Stimulated activated naive CD4-positive, alpha-beta T cell (primary cell): ENCODE measurements around the gene EN2.

Experiments used
- DNase-seq, 6 experiments: peaks; one replicate each; lab custom pipeline; 2025; lab: John Stamatoyannopoulos, UW

The EN2 gene

DNA sequence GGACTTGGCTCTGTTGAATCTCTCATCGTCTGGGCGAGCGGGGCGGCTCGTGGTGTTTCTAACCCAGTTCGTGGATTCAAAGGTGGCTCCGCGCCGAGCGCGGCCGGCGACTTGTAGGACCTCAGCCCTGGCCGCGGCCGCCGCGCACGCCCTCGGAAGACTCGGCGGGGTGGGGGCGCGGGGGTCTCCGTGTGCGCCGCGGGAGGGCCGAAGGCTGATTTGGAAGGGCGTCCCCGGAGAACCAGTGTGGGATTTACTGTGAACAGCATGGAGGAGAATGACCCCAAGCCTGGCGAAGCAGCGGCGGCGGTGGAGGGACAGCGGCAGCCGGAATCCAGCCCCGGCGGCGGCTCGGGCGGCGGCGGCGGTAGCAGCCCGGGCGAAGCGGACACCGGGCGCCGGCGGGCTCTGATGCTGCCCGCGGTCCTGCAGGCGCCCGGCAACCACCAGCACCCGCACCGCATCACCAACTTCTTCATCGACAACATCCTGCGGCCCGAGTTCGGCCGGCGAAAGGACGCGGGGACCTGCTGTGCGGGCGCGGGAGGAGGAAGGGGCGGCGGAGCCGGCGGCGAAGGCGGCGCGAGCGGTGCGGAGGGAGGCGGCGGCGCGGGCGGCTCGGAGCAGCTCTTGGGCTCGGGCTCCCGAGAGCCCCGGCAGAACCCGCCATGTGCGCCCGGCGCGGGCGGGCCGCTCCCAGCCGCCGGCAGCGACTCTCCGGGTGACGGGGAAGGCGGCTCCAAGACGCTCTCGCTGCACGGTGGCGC is at the start of gene EN2:
EN2 (plus strand) TSS at position 19 of the 767 bp plus-strand sequence; CDS start at position 268, 249 bp downstream.
- no peak for DNase-seq

DNA sequence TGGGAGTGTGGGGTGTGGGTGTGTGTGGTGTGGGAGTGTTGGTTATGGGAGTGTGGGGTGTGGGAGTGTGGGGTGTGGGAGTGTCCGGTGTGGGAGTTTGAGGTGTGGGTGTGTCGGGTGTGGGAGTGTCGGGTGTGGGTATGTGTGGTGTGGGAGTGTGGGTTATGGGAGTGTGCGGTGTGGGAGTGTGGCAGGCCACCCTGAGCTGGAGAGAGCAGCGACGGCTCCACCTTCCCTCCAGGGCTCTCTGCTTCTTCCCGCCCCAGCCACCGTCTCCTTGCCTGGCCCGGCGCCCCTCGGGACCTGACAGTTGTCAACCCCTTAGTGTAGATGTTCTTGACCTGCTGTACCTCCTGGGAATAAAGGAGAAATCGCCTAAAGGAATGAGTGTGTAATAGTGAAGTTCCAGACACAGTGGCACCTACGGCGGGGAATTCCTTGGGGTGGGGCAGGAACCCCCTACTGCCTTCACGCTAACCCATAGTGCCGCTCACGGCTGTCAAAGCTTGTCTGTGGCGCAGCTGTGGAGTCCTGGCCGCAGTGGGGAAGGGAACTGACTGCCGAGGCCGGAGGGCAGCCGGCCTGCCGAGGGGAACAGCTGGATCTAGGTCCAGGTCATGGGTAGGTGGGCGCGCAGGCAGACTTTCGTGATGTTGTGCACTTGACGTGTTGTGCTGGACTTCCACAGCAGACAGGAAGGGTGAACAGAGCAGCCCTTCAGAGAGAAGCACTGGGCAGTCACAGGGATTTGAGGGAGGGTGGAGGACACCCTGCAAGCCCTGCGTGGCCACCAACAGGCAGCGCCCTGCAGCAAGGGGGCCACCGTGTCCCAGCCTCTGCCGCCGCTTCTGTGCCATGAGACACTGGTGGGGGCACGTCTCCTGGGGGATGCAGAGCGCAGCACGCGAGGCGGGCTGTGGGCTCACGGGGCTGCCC is 49.0 kb upstream of the EN2 start:
- no peak for DNase-seq

DNA sequence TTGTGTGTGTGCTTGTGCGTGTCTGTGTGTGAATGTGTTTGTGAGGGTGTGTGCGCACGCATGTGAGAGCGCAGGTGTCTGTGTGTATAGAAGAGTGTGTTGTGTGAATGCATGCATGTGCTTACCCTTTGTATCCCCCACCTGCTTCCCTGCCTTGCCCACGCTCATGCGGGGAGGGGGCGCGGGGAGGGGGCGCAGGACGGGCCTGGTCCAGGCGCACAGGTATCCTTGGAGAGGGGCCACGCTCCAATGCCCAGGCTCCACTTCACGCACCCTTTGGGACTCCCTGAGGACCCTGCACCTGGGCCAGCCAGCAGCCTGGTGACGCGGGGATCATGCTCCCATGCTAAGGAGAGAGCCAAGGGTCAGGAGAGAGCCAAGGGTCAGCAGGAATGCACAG is 47.9 kb upstream of the EN2 start:
- no peak for DNase-seq

DNA sequence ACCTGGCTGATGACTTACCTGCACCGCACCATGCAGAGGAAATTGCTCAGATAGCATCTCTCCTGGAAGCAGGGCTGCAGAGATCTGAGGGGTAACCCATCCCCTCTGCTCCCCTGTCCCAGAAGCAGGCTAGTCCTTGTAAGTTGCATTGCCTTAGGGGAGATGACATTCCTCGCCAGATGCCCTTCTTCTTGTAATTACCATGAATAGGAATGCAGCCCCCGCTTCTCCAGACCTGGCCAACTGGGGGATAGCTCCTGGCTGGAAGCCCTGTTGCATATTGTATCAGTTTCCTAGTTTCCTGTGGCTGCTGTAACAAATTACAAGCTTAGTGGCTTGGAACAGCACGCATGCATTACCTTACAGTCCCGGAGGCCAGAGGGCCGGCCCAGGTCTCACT is 47.5 kb upstream of the EN2 start:
- no peak for DNase-seq

DNA sequence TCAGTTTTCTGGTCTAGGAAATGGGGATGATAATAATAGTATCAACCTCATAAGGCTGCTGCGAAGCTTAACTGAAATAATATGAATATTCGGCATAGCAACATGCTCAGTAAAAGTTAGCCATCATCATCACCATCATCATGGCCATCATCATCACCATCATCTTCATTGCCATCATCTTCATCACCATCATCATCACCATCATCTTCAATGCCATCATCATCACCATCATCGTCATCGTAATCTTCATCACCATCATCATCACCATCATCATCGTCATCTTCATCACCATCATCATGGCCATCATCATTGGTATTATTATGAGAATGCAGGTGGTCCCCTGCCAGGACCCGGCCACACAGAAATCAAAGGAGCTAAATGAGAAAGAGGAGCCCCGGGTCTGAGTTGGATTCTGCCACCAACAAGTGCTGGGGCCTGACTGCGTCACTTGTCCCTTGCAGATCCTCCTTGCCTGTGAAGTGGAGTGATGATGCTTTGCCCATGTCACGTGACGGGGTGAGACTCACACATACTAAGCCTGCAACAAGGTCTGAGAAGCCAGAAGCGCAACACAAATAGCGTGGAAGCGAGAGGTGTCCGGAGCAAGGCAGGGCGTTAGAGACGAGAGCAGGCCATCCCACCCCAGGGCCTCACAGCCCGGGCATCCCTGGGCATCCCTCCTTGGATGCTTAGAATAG is 46.1 kb upstream of the EN2 start:
- no peak for DNase-seq

DNA sequence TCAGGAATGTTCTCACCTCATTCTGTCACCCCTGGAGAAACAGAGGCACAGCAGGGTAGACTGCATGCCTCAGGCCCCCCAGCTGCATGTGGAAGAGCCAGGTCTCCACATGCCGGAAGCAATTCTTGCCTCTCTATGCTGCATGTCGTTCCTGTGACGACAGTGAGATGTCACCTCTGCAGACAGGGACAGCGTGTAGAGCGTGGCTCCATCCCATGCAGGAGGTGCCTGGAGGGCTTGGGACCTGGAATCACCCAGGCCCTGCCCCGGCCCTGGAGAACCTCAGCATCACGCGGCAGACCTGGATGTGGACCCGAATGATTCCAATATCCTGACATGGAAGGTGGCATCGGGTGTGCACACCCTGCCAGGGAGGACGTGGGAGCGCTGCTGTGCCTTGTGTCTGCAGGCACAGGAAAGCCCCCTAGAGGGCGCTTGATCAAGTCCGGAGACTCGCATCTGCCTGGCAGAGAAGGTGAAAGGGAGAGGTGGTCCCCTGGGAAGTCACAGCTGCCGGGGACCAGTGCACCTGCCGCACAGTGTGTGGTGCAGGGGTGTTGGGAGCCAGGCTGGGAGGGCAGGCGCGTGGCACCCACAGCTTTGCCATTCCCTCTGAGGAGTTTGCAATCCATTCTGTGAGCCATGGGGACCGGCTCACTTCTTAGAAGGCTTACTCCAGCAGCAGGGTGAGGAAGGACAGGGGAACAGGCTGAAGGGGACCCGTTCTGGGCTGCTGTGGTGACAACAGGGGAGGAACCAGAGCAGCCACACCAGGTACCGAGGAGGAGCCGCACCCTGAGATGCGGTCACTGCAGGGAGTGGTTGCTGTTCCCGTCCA is 45.3 kb upstream of the EN2 start:
- DNase-seq = peak in 1 of 6 experiments; percentile 10

DNA sequence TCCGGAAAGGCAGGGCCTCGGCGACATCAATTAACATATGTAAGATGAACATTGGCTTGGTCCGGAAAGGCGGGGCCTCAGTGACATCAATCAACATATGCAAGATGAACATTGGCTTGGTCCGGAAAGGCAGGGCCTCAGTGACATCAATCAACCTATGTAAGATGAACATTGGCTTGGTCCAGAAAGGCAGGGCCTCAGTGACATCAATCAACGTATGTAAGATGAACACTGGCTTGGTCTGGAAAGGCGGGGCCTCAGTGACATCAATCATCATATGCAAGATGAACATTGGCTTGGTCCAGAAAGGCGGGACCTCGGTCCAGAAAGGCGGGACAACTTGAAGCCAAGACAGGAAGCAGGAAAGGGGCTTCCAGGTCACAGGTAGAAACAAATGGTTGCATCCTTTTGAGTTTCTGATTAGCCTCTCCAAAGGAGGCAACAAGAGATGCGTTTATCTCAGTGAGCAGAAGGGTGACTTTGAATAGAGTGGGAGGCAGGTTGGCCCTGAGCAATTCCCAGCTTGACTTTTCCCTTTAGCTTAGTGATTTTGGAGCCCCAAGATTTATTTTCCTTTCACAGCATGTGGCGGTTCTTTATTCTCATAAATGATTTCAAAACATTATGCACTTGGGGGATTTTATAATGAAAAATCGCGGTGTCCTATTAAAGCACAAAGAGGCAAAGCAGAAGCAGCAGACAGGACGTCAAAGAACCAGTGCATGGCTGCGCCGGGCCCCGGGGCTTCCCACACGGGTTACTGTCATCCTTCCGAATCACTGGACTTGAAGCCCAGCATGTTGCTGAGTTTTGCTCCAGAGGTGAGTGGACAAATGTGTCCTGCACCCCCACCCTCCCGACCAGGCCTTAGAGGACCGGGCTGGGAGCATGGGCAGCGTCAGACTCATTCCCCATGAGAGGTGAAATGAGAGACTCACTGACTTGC is 43.1 kb upstream of the EN2 start:
- no peak for DNase-seq

DNA sequence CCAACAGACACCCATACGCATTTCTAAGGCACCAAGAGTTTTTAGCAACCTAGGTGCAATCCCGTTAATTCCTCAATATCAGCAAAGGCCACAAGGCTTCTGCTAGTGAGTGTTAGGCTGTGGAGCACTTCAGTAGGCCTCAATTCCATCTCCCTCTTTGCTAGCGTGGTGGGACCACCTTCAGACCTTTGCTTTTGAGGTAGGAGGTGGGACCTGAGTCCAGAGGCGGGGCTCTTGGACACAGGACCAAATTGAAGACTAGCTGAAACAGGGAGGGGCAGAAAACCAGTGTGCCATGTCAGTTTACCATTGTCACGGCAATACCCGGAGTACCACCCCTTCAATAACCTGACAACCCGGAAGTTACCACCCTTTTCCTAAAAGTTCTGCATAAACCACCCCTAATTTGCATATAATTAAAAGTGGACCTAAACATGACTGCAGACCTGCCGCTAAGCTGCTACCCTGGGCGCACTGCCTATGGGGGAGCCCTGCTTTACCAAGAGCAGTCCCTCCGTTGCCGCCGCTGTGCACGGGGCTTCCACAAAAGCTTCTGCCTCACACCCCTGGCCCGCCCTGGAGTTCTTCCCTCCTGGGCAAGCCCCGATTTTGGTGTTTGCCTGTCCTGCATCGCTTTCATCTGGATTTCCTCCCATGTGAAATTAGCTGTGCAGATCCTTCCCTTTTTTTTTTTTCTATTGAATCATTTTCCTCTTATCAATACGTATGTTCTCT is 41.1 kb upstream of the EN2 start:
- no peak for DNase-seq

DNA sequence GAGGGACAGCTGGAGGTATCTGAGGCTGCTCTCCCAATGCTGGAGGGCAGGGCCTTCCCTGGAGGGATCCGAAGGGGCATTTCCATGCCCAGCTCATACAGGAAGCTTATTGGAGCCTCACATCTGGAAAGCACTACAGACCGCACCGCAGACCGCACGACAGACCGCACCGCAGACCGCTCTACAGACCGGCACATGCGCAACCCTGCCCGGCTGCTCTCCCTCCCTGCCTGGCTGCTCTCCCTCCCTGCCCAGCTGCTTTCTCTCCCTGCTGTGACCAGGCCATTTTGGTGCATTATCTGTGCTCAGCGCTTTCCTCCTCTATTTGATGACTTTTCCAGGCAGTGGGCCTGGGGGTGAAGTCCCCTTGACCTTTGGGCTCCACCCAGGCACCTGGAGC is 39.6 kb upstream of the EN2 start:
- no peak for DNase-seq

DNA sequence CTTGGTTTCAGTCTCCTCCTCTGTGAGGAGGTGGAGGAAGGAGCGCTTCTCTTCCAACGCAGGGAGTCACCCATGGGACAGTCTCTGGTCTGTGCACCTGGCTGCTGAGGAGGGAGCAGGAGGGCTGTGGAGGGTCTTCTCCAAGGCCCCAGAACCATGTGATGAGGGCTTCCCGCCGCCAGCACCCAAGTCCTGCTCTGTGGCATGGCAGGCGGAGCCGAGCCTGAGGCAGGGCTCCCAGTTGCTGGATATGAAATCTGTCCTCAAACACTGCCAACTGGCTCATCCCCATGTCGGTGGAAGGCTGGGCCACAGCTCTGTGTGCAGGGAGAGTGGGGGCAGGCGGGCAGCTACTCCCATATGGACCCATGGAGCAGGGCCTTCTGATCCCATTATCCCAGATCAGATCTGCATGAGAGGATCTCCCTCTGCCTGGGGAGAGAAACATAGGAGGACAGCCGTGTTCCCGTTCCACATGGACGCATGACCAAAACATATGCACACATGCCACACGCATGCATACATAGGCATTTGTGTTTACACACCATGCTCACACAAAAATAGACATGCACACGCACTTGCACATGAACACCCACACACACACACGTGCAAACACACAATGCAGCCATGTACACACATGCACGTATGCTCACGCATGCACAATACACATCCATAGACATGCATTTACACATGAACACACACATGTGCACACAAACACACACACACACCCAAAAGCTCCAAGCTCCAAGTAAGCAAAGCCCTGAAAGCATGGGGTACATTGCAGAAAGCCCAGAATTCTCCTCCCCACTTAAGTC is 38.8 kb upstream of the EN2 start:
- no peak for DNase-seq

DNA sequence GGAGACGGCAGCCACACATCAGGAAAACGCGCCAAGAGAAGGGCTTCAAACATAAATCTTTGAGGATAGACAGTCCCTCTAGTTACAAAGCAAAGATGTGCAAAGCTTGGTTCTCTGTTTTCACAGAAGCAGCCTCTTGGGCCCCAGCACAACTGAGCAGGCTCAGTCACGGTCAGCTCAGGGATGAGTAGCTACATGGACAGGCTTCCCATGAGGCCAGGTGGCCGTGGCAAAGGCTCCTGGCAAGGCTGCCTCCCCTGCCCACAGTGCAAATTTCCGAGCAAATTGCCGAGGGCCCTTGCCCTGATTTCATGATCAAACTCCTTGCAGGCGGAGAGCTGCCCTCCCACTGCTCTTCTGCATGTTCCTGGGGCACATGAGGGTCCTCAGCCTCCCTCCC is 37.8 kb upstream of the EN2 start:
- no peak for DNase-seq

DNA sequence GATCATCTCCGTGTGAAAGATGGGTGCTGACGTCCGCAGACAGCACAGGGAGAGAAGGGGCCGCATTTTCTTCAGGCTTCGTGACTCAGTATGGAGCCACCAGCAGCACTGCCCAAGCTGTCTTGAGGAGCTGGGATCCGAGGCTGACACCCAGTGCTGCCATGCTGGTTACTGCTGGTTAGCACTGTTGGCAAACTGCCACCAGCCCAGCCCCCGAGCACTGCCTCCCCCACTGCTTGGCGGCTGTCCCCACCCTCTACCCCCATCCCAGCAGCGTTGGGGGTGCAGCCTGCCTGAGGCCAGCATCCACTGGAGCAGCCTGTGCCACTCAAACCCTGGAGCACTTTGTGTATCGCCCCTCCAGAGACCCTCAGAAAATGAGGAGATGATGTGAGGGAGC is 35.8 kb upstream of the EN2 start:
- no peak for DNase-seq

DNA sequence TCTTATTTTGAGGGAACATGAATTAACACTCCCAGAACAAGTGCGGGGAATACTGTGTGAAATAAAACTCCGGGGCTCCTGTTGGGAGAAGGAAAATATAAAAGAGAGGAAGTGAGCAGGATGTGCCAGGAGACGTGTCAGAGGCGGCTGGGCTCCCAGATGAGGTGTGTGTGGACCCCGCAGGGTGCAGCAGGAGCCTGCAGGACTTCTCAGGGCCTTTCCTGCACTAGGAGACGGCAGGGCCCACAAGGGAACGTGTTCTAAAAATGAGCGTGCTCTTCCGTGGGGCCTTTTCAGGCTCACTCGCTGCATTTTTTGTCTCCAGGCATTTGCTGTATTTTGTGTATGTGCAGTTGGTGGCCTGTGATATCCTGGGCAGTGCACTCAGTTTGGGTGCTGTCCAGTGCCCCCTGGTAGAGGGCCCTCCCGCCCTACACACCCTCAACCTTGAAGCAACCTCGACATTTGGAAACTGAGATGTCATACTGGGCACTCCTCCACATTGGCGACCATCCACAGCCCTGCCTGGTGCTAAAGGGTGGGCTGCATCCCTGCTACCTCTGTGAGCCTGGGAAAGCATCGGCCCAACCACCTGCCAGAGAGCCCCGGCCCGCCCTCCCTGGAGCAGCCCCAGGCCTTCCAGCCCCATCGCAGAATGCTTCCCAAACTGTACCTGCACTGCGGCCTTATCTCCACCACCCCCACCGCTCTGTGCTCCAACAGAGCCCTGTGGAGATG is 35.2 kb upstream of the EN2 start:
- no peak for DNase-seq

DNA sequence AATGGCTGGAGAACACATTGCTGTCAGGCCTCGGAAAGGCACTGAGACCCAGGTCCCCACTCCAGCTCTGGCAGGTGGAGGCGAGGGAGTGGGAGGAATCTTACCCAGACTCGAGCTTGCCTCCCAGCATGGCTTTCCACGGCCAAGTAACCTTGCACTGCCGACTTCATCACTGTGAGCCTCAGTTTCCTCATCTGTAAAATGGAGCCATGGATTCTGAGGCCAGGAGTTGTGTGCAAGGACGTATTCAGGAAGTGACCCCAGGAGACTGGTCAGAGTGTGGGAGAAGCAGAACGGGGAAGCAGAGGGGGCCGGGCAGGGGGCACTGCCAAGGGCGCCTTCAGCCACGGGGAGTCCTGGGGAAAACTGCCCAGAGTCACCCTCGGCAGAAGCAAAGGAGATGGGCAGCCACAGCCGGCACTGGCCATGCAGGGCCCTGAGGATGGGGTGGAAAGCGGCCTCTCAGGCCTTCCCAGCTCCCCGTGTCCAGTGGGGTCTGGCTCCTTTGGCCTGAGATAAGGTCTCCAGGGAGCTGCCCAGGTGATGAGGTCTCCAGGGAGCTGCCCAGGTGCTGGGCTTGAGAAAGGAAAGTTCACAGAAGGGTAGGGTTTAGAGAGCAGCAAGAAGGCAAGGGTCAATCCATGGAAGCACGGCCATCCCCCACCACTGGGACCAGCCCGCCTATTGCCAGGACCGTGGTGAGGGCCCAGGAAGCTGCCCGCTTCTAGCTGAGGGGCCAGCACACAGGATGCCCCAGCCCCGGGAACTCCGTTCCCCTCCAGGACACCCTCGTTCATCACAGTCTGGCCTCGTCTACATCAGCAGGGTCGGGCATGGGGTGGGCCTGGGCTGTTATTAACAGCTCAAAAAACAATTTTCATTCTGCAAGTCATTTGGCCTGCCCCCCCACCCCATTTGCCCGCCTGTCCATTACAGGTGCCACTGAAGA is 34.3 kb upstream of the EN2 start:
- no peak for DNase-seq

DNA sequence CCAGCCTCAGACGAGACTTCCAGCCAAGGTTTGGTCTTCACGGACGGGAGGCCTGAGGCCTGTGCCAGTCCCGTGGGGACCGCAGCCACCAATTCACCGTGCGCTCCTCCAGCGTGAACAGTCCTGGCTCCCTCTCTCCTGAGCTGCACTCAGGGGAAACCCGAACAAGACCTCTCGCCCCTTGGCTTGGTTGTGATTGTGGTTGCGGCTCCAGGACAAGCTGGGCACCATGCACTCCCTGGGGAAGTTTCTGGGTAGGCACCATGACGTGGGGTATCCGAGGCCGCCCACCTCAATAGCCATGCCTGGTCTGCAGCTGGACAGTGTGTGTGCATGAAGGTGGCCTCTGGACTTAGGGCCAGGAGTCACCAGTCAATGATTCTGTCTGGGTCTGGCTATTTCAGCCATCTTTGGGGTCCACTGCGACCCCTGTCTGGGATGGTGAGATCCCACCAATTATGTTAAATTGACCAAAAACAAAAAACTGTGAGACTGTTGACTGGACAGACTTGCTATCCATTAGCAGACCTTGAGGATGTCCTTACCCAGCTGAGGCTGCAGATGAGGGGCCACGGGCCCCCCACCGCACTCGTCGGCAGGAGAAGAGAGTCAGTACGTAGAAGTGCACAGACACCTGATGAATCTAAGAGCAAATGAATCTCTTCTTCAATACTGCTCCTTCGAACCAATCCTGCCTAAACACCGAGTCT is 33.5 kb upstream of the EN2 start:
- no peak for DNase-seq

DNA sequence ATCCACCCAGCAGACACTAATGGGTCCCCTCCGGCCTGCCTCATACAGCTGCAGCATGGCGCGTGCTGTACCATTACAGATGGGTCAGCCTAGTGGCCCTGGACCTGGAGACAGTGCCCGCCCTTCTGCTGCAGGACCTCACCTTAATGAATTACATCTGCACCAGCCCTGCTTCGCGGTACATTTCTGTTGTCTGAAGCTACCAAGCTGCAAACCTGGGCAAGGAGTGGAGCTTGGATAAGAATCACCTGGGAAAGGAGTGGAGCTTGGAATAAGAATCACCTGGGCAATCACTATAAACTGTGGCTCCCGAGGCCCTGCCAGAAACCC is 33.0 kb upstream of the EN2 start:
- DNase-seq = no peak

DNA sequence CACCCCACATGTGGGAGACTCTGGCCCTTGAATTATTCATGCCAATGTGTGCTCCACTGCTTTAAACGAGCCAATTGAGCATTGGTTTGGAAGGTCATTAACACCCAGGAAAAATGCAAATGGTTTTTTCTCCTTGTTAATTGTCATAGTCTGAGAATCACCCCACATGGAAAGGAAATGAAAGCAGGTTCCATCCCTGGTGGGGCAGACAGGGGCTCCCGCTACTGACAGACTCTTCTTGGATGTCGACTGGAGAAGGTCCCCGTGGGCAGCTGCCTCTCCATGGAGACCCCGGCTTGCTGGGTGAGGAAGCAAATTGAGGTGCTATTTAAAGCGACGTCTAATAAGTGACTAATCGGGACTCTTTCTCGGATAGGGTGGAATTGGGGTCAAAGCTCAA is 32.0 kb upstream of the EN2 start:
- DNase-seq = no peak
